ENCODE data around the gene OSBPL5. TPM values are rescaled to one million over a fixed set of nuclear protein-coding genes. Genes with fewer than 3 reads are reported as not detected.
A peak's percentile ranks its signal among the peaks of the same experiment; 100 is the strongest.

Gene OSBPL5
- polyA plus RNA-seq, 2 of the 4 experiments (the other 2 are of a cell fraction): 1.6 to 4.6 TPM

DNA sequence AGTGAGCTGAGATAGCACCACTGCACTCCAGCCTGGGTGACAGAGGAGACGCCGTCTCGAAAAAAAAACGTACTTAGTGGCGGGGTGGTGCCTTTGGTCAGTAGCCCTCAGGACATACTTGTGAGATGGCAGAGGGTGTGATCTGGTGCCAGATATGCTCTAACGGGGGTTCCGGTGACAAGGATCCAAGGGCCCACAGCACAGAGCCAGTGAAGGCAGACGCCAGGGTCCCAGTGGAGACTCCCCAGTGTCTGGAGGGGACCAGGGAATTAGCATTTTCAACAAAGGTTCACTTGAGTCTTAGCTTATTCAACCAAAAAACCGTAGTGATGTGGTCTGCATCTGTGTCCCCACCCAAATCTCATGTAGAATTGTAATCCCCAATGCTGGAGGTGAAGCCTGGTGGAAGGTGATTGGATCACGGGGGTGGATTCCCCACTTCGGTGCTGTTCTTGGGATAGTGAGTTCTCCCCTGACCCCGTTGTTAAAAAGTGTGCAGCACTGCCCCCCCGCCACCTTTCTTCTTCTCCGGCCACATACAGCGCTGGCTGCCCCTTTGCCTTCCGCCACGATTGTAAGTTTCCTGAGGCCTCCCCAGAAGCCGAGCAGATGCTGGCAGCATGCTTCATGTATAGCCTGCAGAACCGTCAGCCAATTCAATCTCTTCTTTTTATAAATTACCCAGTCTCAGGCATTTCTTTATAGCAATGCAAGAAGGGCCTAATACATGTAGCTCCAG is 26.6 kb upstream of the OSBPL5 start:
- ChIA-PET POLR2A (no interaction called here), CTCF (interaction anchor here (1.0 to 1.5 kb wide), 3 partner anchors 17 to 26 kb away, joined by 3 to 4 read pairs (median 3); no protein-coding TSS in a partner anchor)
- no peak overlapping the region for H3K4me2 ChIP-seq
- H3K9me3 ChIP-seq: no peaks in the 10 kb centered on the region
- no peaks in the 10 kb centered on the region for H3K4me1 ChIP-seq
- WGBS (ENCODE audit: missing lambda C conversion rate): 74% methylated on average over 19 of the region's 19 CpGs
- H3K4me3 ChIP-seq: no peak overlapping the region
- FAIRE-seq (no peak), DNase-seq (ENCODE audit: low read depth in 1 of 2, low spot score in 1 of 2) (no peak), ATAC-seq (no peak)
- no peak for TF ChIP-seq PBX3 (IDR thresholded peaks at IDR 0.05)
- no peak for TF ChIP-seq EHMT2 (IDR thresholded peaks at IDR 0.05; ENCODE audit: low read depth)
- TF ChIP-seq MAFK (IDR thresholded peaks at IDR 0.05; ENCODE audit: partially characterized antibody): no peak
- no peak for TF ChIP-seq TP53 (CRISPR knock-in tag; IDR thresholded peaks at IDR 0.05)
- H3K27ac ChIP-seq: no peak overlapping the region

DNA sequence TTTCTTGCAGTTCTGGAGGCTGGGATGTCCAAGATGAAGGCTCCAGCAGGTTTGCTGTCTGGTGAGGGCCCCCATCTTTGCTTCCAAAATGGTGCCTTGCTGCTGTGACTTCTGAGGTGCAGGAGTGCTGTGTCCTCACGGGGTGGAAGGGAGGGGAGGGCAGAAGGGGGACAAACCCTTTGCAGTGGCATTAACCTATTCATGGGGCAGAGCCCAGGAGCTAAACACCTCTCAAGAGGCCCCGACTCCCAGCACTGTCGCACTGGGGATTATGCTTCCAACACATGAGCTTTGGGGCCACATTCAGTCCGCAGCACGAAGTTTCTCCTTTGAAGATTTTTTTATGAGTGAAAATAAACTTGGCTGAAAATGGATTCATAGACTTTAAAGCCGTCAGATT is 25.5 kb upstream of the OSBPL5 start:
- TF ChIP-seq HEYL (CRISPR knock-in tag; IDR thresholded peaks at IDR 0.05) (no peak), PBX3 (IDR thresholded peaks at IDR 0.05) (no peak), JUN (IDR thresholded peaks at IDR 0.05) (no peak), E2F6 (IDR thresholded peaks at IDR 0.05; ENCODE audit: borderline replicate concordance, low read depth) (no peak), SREBF2 (IDR thresholded peaks at IDR 0.05) (no peak), EHMT2 (IDR thresholded peaks at IDR 0.05; ENCODE audit: low read depth) (no peak), RFX5 (IDR thresholded peaks at IDR 0.05) (no peak), TFCP2L1 (CRISPR knock-in tag; IDR thresholded peaks at IDR 0.05) (no peak)
- DNase-seq (ENCODE audit: low read depth in 1 of 2, low spot score in 1 of 2) (no peak), ATAC-seq (no peak), FAIRE-seq (no peak)
- no peak overlapping the region for H3K4me2 ChIP-seq
- no peak overlapping the region for H3K27ac ChIP-seq
- ChIA-PET CTCF (interaction anchor here (1.3 kb wide), 1 partner anchor 18 kb away, joined by 3 read pairs; no protein-coding TSS in a partner anchor), POLR2A (no interaction called here)
- H3K9me3 ChIP-seq: no peaks in the 10 kb centered on the region
- H3K4me3 ChIP-seq: no peak overlapping the region
- 53% methylated on average over 6 of the region's 6 CpGs for WGBS (ENCODE audit: missing lambda C conversion rate)
- H3K4me1 ChIP-seq: no peaks in the 10 kb centered on the region

DNA sequence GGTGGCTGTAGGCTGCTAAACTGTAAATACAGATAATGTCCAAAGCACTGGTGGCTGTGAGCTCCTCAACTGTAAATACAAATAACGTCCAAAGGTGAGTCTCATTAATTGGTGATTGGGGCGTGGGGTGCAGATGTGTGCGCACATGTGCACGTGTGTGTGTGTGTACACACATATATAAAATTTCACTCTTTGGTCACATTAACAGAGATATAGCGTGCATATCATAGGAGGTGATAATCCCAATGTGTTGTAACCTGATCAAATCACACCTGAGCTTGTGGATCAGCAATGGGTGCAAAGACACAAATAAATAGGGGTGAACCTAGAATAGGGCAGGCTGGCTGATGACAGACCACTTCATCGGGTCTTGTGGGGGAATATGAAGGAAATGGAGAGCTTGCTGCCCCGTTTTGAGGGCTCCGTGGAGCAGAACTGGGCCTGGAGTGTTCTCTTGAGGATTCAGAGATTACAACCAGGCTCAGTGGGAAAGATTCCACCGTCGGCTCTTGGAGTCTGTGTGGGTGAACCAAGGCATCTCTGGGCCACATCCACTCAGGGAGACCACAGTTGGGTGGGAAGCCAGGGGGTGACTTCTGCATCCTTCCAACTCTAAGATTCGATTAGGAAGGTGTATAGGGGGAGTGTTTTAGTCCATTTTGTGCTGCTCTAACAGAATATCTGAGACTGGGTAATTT is 24.9 kb upstream of the OSBPL5 start:
- no peak for DNase-seq (ENCODE audit: low read depth in 1 of 2, low spot score in 1 of 2)
- H3K27ac ChIP-seq: no peak overlapping the region
- ATAC-seq: no peak
- ChIA-PET POLR2A (no interaction called here), CTCF (no interaction called here)
- no peak overlapping the region for H3K4me3 ChIP-seq
- H3K4me1 ChIP-seq: no peaks in the 10 kb centered on the region
- FAIRE-seq: no peak
- 48% methylated on average over 11 of the region's 11 CpGs for WGBS (ENCODE audit: missing lambda C conversion rate)
- no peak overlapping the region for H3K4me2 ChIP-seq
- no peaks in the 10 kb centered on the region for H3K9me3 ChIP-seq
- TF ChIP-seq JUNB (IDR thresholded peaks at IDR 0.05) (no peak), RFX5 (IDR thresholded peaks at IDR 0.05) (no peak), KDM1A (IDR thresholded peaks at IDR 0.05; ENCODE audit: low read depth) (peak; percentile 64; the same call in 1 of the 2 replicates), HDAC2 (IDR thresholded peaks at IDR 0.05) (0 out of 2 replicates have a peak, but pooled peaks have one; percentile 27)

- Histone ChIP-seq H3K4me1 (no peaks in the 10 kb centered on the region), H3K9me3 (no peaks in the 10 kb centered on the region), H3K27ac (no peak overlapping the region), H3K4me2 (no peak overlapping the region), H3K4me3 (no peak overlapping the region)
- CTCF ChIA-PET: no interaction called here
- 56% methylated on average over 15 of the region's 15 CpGs for WGBS (ENCODE audit: missing lambda C conversion rate)
- ATAC-seq (no peak), DNase-seq (ENCODE audit: low read depth in 1 of 2, low spot score in 1 of 2) (no peak), FAIRE-seq (no peak)
- POLR2A ChIA-PET: no interaction called here
- TF ChIP-seq, protein P1, sequence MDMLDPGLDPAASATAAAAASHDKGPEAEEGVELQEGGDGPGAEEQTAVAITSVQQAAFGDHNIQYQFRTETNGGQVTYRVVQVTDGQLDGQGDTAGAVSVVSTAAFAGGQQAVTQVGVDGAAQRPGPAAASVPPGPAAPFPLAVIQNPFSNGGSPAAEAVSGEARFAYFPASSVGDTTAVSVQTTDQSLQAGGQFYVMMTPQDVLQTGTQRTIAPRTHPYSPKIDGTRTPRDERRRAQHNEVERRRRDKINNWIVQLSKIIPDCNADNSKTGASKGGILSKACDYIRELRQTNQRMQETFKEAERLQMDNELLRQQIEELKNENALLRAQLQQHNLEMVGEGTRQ (IDR thresholded peaks at IDR 0.05): no peak
- TF ChIP-seq, protein P2, sequence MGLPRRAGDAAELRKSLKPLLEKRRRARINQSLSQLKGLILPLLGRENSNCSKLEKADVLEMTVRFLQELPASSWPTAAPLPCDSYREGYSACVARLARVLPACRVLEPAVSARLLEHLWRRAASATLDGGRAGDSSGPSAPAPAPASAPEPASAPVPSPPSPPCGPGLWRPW (IDR thresholded peaks at IDR 0.05): no peak
- TF ChIP-seq SMC3 (IDR thresholded peaks at IDR 0.05) (no peak), ZFP36 (IDR thresholded peaks at IDR 0.05; ENCODE audit: borderline replicate concordance, partially characterized antibody) (no peak), MYC (IDR thresholded peaks at IDR 0.05; ENCODE audit: borderline replicate concordance, low read length) (no peak), CHD2 (IDR thresholded peaks at IDR 0.05; ENCODE audit: low read length, partially characterized antibody) (no peak)
- TF ChIP-seq, protein P3, sequence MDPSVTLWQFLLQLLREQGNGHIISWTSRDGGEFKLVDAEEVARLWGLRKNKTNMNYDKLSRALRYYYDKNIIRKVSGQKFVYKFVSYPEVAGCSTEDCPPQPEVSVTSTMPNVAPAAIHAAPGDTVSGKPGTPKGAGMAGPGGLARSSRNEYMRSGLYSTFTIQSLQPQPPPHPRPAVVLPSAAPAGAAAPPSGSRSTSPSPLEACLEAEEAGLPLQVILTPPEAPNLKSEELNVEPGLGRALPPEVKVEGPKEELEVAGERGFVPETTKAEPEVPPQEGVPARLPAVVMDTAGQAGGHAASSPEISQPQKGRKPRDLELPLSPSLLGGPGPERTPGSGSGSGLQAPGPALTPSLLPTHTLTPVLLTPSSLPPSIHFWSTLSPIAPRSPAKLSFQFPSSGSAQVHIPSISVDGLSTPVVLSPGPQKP (IDR thresholded peaks at IDR 0.05; ENCODE audit: low read depth, low read length): no peak
- TF ChIP-seq, protein P4, sequence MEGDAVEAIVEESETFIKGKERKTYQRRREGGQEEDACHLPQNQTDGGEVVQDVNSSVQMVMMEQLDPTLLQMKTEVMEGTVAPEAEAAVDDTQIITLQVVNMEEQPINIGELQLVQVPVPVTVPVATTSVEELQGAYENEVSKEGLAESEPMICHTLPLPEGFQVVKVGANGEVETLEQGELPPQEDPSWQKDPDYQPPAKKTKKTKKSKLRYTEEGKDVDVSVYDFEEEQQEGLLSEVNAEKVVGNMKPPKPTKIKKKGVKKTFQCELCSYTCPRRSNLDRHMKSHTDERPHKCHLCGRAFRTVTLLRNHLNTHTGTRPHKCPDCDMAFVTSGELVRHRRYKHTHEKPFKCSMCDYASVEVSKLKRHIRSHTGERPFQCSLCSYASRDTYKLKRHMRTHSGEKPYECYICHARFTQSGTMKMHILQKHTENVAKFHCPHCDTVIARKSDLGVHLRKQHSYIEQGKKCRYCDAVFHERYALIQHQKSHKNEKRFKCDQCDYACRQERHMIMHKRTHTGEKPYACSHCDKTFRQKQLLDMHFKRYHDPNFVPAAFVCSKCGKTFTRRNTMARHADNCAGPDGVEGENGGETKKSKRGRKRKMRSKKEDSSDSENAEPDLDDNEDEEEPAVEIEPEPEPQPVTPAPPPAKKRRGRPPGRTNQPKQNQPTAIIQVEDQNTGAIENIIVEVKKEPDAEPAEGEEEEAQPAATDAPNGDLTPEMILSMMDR (IDR thresholded peaks at IDR 0.05): no peak
Measured at GRCh38 chr11:3189196-3189843, 24.2 kb upstream of the OSBPL5 start.
